HCT116 (cell line): ENCODE results near the gene OLFML2A. TPM values are rescaled to one million over a fixed set of nuclear protein-coding genes. Genes with fewer than 3 reads are reported as not detected.

Experiments used
- ATAC-seq: fragments of 200-7000 bp; cut with Tn5 transposase; 2 replicates; pipeline ENCODE4 v1.9.1; 2020; ENCODE audit warnings: mild to moderate bottlenecking, moderate library complexity
- BruUV-seq: library from RNA; stranded (reverse); fragments of 400-500 nt; replicated peaks from 2 replicates; lab custom pipeline; 2021; lab: Mats Ljungman, UMichigan
- CTCF ChIA-PET: fragments of 300-600 bp; sonication (Branson Sonifier 250); formaldehyde crosslinking; loops from one replicate; lab custom pipeline; 2021; ENCODE audit warnings: antibody characterized with exemption; lab: Charles Lee
- POLR2A ChIA-PET: fragments of 300-600, 350-600 bp; sonication (Branson Sonifier 250); formaldehyde crosslinking; loops from one replicate; lab custom pipeline; 2021; ENCODE audit warnings: antibody characterized with exemption; lab: Charles Lee
- RAD21 ChIA-PET, 2 experiments: fragments of 300-600 bp; sonication (Branson Sonifier 250); formaldehyde crosslinking; loops; one replicate each; lab custom pipeline; 2023; ENCODE audit warnings: low total read pairs in 2 of 2; ENCODE audit not compliant: uncharacterized antibody in 2 of 2, unreplicated experiment in 2 of 2, low non-redundant PET in 1 of 2; lab: Charles Lee
- DNase-seq: peaks from one replicate; pipeline ENCODE4 v3.0.0-alpha.2; 2010; ENCODE audit warnings: low read depth, low spot score
- H2AFZ ChIP-seq: fragments of 200-600 bp; shearing (Covaris generic), sonication (generic); 2 replicates; pipeline ENCODE4 v1.6.1; 2017; ENCODE audit warnings: low read depth, mixed run types, mixed read lengths, antibody characterized with exemption, low read length; ENCODE audit not compliant: poor library complexity, severe bottlenecking
- H3K27ac ChIP-seq: 2 replicates; pipeline ENCODE4 v1.5.1; 2012; ENCODE audit warnings: low read depth, low read length
- H3K27me3 ChIP-seq: fragments of 200-600 bp; sonication (generic); 2 replicates; pipeline ENCODE4 v1.6.1; 2016; ENCODE audit warnings: mixed run types, low read length, mixed read lengths; ENCODE audit not compliant: insufficient read depth
- H3K36me3 ChIP-seq, 2 experiments: fragments of 200-500 bp in 1 of 2; fragments of 200-600 bp in 1 of 2; sonication (Bioruptor generic) in 1 of 2; sonication (generic) in 1 of 2; 2 replicates each; pipeline versions ENCODE4 v1.5.1 to v1.6.1; 2014 to 2016; ENCODE audit warnings: low read length in 2 of 2, inconsistent platforms in 1 of 2, mixed read lengths in 1 of 2, mixed run types in 1 of 2; ENCODE audit not compliant: insufficient read depth in 2 of 2, control insufficient read depth in 1 of 2
- H3K4me1 ChIP-seq, 2 experiments: fragments of 200-600 bp in 1 of 2; sonication (generic) in 1 of 2; 2 replicates each; pipeline versions ENCODE4 v1.5.1 to v1.6.1; 2012 to 2017; ENCODE audit warnings: low read length in 2 of 2, inconsistent platforms in 1 of 2, mild to moderate bottlenecking in 1 of 2, mixed read lengths in 1 of 2, mixed run types in 1 of 2, moderate library complexity in 1 of 2; ENCODE audit not compliant: insufficient read depth in 2 of 2, control insufficient read depth in 1 of 2
- H3K4me2 ChIP-seq: fragments of 200-600 bp; sonication (generic); 2 replicates; pipeline ENCODE4 v1.6.1; 2017; ENCODE audit warnings: mixed run types, low read length, mixed read lengths
- H3K4me3 ChIP-seq, 2 experiments: fragments of 200-600 bp in 1 of 2; sonication (generic) in 1 of 2; replicated peaks in 1 of 2; 2 replicates each; pipeline ENCODE4 v1.5.1; 2011 to 2016; ENCODE audit warnings: low read length in 2 of 2, control low read depth in 1 of 2, low read depth in 1 of 2, mild to moderate bottlenecking in 1 of 2, mixed read lengths in 1 of 2, mixed run types in 1 of 2
- H3K79me2 ChIP-seq: fragments of 200-600 bp; sonication (generic); 2 replicates; pipeline ENCODE4 v1.6.1; 2017; ENCODE audit warnings: mild to moderate bottlenecking, mixed run types, low read length, moderate library complexity, mixed read lengths; ENCODE audit not compliant: insufficient read depth
- H3K9ac ChIP-seq: fragments of 200-600 bp; sonication (generic); 2 replicates; pipeline ENCODE4 v1.6.1; 2016; ENCODE audit warnings: low read length, mixed read lengths
- H3K9me2 ChIP-seq: fragments of 200-600 bp; sonication (generic), shearing (Covaris generic); 2 replicates; pipeline ENCODE4 v1.6.1; 2017; ENCODE audit warnings: mixed run types, mild to moderate bottlenecking, moderate library complexity; ENCODE audit not compliant: insufficient read depth
- H3K9me3 ChIP-seq, 2 experiments: fragments of 200-500 bp in 1 of 2; fragments of 200-600 bp in 1 of 2; sonication (Bioruptor generic) in 1 of 2; sonication (generic) in 1 of 2; 2 replicates each; pipeline ENCODE4 v1.6.1; 2014 to 2017; ENCODE audit warnings: low read length in 2 of 2, mixed read lengths in 2 of 2, inconsistent platforms in 1 of 2, low read depth in 1 of 2, mild to moderate bottlenecking in 1 of 2, mixed run types in 1 of 2, moderate library complexity in 1 of 2; ENCODE audit not compliant: control insufficient read depth in 1 of 2, insufficient read depth in 1 of 2
- H4K20me1 ChIP-seq: fragments of 200-600 bp; sonication (generic), shearing (Covaris generic); 2 replicates; pipeline ENCODE4 v1.6.1; 2017; ENCODE audit warnings: mixed run types, mild to moderate bottlenecking, moderate library complexity; ENCODE audit not compliant: insufficient read depth
- CBX3 ChIP-seq: IDR thresholded peaks from 2 replicates; pipeline ENCODE4 v1.6.1; 2012; ENCODE audit warnings: low read depth
- CEBPB ChIP-seq: IDR thresholded peaks from 2 replicates; pipeline ENCODE4 v1.6.1; 2012; ENCODE audit warnings: low read depth
- ELF1 ChIP-seq: IDR thresholded peaks from 2 replicates; pipeline ENCODE4 v1.6.1; 2012; ENCODE audit warnings: low read depth, borderline replicate concordance
- EZH2phosphoT487 ChIP-seq: fragments of 200-600 bp; IDR thresholded peaks from 2 replicates; pipeline ENCODE4 v1.6.1; 2018; ENCODE audit warnings: antibody characterized with exemption, borderline replicate concordance
- FOSL1 ChIP-seq: IDR thresholded peaks from 2 replicates; pipeline ENCODE4 v1.6.1; 2012; ENCODE audit warnings: low read depth
- JUND ChIP-seq: IDR thresholded peaks from 2 replicates; pipeline ENCODE4 v1.6.1; 2012
- POLR2A ChIP-seq: IDR thresholded peaks from 2 replicates; pipeline ENCODE4 v1.7.0; 2011; ENCODE audit warnings: borderline replicate concordance; ENCODE audit not compliant: insufficient read depth, insufficient read length; ENCODE audit errors: extremely low read depth
- POLR2AphosphoS5 ChIP-seq: IDR thresholded peaks from 2 replicates; pipeline ENCODE4 v1.6.1; 2011; ENCODE audit warnings: mild to moderate bottlenecking, low read depth, low read length, moderate library complexity
- REST ChIP-seq: IDR thresholded peaks from 2 replicates; pipeline ENCODE4 v1.6.1; 2012; ENCODE audit warnings: low read depth
- SIN3A ChIP-seq: IDR thresholded peaks from 2 replicates; pipeline ENCODE4 v1.6.1; 2012; ENCODE audit warnings: low read depth
- SP1 ChIP-seq: IDR thresholded peaks from 2 replicates; pipeline ENCODE4 v1.6.1; 2012; ENCODE audit warnings: low read depth
- SRF ChIP-seq: IDR thresholded peaks from 2 replicates; pipeline ENCODE4 v1.6.1; 2012; ENCODE audit warnings: low read depth
- ZBTB33 ChIP-seq: IDR thresholded peaks from 2 replicates; pipeline ENCODE4 v1.6.1; 2011; ENCODE audit warnings: mild to moderate bottlenecking, low read length, moderate library complexity; ENCODE audit not compliant: insufficient replicate concordance; ENCODE audit errors: extremely low read depth
- ZFX ChIP-seq: fragments of 450-650 bp; IDR thresholded peaks from 2 replicates; pipeline ENCODE4 v1.6.1; 2017
- ZNF274 ChIP-seq: fragments of 200-500 bp; sonication (Bioruptor generic); IDR thresholded peaks from 2 replicates; pipeline ENCODE4 v1.6.1; 2014; ENCODE audit warnings: mild to moderate bottlenecking, low read depth, low read length, inconsistent platforms
- intact Hi-C: fragments of 100-400 bp; cut with micrococcal nuclease; formaldehyde crosslinking; loops from 2 replicates; pipeline ENCODE4 v1.10.0; 2022
- total RNA-seq: library from RNA; stranded (reverse); gene quantifications from one replicate; pipeline ENCODE4 v1.2.1, GENCODE V29; 2021; ENCODE audit not compliant: unreplicated experiment
- TF ChIP-seq, protein P1 (sequence below), 3 experiments: fragments of 200-600 bp in 1 of 3; sonication (generic) in 1 of 3; IDR thresholded peaks in 2 of 3; conservative IDR thresholded peaks in 1 of 3; 2 replicates each; pipeline ENCODE4 v1.5.1; 2012 to 2017; ENCODE audit warnings: low read depth in 2 of 3, low read length in 2 of 3, antibody characterized with exemption in 1 of 3, borderline replicate concordance in 1 of 3, control low read depth in 1 of 3, mild to moderate bottlenecking in 1 of 3, mixed read lengths in 1 of 3, mixed run types in 1 of 3, moderate library complexity in 1 of 3; ENCODE audit not compliant: insufficient read depth in 1 of 3
- TF ChIP-seq, protein P2 (sequence below): IDR thresholded peaks from 2 replicates; pipeline ENCODE4 v1.6.1; 2012
- TF ChIP-seq, protein P3 (sequence below): IDR thresholded peaks from 2 replicates; pipeline ENCODE4 v1.6.1; 2012

The OLFML2A gene
- total RNA-seq, 1 experiment from 2014 or later = 6.3 TPM

- peak overlapping the region; percentile 50 for H3K9ac ChIP-seq
- BruUV-seq = no TSS peak
- no peaks in the 10 kb centered on the region for H3K27me3 ChIP-seq
- ATAC-seq (no peak), DNase-seq (no peak)
- no peaks in the 10 kb centered on the region for H3K9me2 ChIP-seq
- ChIA-PET POLR2A (interaction anchor here (1.1 to 2.3 kb wide), 6 partner anchors 8 to 81 kb away, joined by 3 to 30 read pairs (median 8); partner anchors contain the start of genes ARPC5L, NR6A1, OLFML2A and RPL35), CTCF (interaction anchor here (0.7 to 11.7 kb wide), 35 partner anchors 8 to 524 kb away, joined by 3 to 601 read pairs (median 5); partner anchors contain the start of genes ARPC5L, NR6A1, OLFML2A and RPL35), RAD21 (interaction anchor here (0.6 to 3.3 kb wide), 15 partner anchors 9 to 83 kb away, joined by 3 to 49 read pairs (median 6); partner anchors contain the start of genes NR6A1 (in 2 of the 2), OLFML2A (in 2 of the 2), ARPC5L (in 1 of the 2) and RPL35 (in 1 of the 2))
- peaks cover 13 to 18% of the 10 kb centered on the region in 2 experiments for H3K36me3 ChIP-seq
- peaks cover 5 to 37% of the 10 kb centered on the region in 2 experiments; a peak in 3 of 4 replicates for H3K4me1 ChIP-seq
- intact Hi-C loops = loop anchor here (1.0 to 10.0 kb wide), 4 partner anchors 41 to 521 kb away; partner anchors contain the start of gene PSMB7
- no peaks in the 10 kb centered on the region for H3K9me3 ChIP-seq
- peaks cover 8% of the 10 kb centered on the region; the same call in 1 of the 2 replicates for H3K79me2 ChIP-seq
- peak overlapping the region in 1 of 2 experiments; percentile 51; a peak in 3 of 4 replicates for H3K4me3 ChIP-seq
- H4K20me1 ChIP-seq = peaks cover 28% of the 10 kb centered on the region; the same call in 1 of the 2 replicates
- TF ChIP-seq EZH2phosphoT487 = no peak
- TF ChIP-seq FOSL1 = no peak
- no peak for TF ChIP-seq ZFX
- TF ChIP-seq, protein P1, sequence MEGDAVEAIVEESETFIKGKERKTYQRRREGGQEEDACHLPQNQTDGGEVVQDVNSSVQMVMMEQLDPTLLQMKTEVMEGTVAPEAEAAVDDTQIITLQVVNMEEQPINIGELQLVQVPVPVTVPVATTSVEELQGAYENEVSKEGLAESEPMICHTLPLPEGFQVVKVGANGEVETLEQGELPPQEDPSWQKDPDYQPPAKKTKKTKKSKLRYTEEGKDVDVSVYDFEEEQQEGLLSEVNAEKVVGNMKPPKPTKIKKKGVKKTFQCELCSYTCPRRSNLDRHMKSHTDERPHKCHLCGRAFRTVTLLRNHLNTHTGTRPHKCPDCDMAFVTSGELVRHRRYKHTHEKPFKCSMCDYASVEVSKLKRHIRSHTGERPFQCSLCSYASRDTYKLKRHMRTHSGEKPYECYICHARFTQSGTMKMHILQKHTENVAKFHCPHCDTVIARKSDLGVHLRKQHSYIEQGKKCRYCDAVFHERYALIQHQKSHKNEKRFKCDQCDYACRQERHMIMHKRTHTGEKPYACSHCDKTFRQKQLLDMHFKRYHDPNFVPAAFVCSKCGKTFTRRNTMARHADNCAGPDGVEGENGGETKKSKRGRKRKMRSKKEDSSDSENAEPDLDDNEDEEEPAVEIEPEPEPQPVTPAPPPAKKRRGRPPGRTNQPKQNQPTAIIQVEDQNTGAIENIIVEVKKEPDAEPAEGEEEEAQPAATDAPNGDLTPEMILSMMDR (IDR thresholded peaks at IDR 0.05 in 2 of 3, conservative IDR thresholded peaks at IDR 0.05 in 1 of 3; ENCODE audit: borderline replicate concordance in 1 of 3, insufficient read depth in 1 of 3, low read depth in 2 of 3, low read length in 2 of 3) = no peak
- TF ChIP-seq SRF = no peak
- TF ChIP-seq JUND = no peak
- TF ChIP-seq, protein P2, sequence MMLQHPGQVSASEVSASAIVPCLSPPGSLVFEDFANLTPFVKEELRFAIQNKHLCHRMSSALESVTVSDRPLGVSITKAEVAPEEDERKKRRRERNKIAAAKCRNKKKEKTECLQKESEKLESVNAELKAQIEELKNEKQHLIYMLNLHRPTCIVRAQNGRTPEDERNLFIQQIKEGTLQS = no peak
- no peak for TF ChIP-seq REST
- TF ChIP-seq, protein P3, sequence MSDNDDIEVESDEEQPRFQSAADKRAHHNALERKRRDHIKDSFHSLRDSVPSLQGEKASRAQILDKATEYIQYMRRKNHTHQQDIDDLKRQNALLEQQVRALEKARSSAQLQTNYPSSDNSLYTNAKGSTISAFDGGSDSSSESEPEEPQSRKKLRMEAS = no peak
- TF ChIP-seq ELF1 = no peak
- no peak for TF ChIP-seq CBX3
- TF ChIP-seq SP1 = no peak
- TF ChIP-seq POLR2AphosphoS5 = no peak
- TF ChIP-seq POLR2A = no peak
- no peak for TF ChIP-seq ZBTB33
- TF ChIP-seq SIN3A = no peak
- no peak for TF ChIP-seq ZNF274
- no peak for TF ChIP-seq CEBPB
- H3K4me2 ChIP-seq = peak overlapping the region; percentile 78
- H2AFZ ChIP-seq = peak overlapping the region; percentile 54
- H3K27ac ChIP-seq = no peak overlapping the region; the same call in 1 of the 2 replicates
Measured at GRCh38 chr9:124853605-124854143, 76.7 kb downstream of the OLFML2A start.
